ENCODE data around the gene XPR1.

DNA sequence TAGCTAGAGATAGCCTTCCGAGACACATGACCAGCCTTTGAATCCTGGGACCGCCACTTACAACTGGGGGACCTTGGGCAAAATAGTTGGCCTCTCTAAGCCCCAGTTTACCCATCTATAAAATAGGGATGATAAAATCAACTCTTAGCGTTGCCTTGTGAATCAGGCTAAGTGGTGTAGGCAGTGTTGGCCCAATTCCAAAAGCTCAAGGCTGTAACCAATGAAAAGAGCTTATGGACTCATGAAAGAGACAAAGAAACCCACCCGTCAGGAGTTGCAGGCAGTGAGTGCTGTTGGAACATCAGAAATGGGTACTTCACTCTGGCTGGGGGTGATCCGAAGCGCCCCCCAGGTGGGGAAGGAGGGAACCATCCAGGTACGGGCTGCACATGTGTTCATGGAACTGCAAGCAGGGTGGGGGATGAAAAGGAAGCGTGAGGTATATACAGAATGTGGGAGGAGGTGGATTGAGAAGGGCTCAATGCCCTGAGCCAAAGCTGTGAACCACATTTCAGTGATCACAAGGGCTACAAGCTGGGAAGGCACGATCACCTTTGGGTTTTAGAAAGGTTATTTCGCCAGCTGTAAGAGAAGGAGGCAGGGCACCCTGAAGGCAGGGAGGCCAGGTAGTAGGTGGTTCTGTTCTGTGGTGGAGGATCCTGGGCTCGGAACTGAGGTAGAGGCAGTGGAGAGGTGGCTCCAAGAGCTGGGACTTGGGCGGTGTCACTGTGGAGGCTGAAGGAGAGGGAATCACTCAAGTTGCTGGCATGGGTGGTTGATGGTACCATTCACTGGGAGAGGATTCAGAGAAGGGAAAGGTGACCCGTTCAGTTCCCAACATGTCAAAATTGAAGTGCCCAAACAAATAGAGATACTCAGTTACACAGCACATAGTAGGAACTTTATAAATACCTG, 269.5 kb downstream of the XPR1 start:
- TF ChIP-seq, protein P1, sequence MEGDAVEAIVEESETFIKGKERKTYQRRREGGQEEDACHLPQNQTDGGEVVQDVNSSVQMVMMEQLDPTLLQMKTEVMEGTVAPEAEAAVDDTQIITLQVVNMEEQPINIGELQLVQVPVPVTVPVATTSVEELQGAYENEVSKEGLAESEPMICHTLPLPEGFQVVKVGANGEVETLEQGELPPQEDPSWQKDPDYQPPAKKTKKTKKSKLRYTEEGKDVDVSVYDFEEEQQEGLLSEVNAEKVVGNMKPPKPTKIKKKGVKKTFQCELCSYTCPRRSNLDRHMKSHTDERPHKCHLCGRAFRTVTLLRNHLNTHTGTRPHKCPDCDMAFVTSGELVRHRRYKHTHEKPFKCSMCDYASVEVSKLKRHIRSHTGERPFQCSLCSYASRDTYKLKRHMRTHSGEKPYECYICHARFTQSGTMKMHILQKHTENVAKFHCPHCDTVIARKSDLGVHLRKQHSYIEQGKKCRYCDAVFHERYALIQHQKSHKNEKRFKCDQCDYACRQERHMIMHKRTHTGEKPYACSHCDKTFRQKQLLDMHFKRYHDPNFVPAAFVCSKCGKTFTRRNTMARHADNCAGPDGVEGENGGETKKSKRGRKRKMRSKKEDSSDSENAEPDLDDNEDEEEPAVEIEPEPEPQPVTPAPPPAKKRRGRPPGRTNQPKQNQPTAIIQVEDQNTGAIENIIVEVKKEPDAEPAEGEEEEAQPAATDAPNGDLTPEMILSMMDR (IDR thresholded peaks at IDR 0.05): no peak
- TF ChIP-seq POLR2A (IDR thresholded peaks at IDR 0.05): no peak
- TF ChIP-seq POLR2AphosphoS5 (IDR thresholded peaks at IDR 0.05): no peak
- no peak for TF ChIP-seq EP300 (IDR thresholded peaks at IDR 0.05)
